Adrenal gland (tissue), 5 donors: ENCODE results near the gene PLXNA1.

Source experiments
- POLR2A ChIP-seq, 2 donors: fragments of 450-650 bp; IDR thresholded peaks; one replicate each; pipeline ENCODE4 v1.6.1; 2017; ENCODE audit warnings: antibody characterized with exemption in 2 of 2, mild to moderate bottlenecking in 2 of 2, moderate library complexity in 1 of 2
- TF ChIP-seq, protein P1 (sequence below), 6 experiments: fragments of 450-650 bp in 4 of 6; fragments of 200-600 bp in 2 of 6; sonication (generic) in 1 of 6; IDR thresholded peaks; 1 replicate in 5 of 6; 2 replicates in 1 of 6; pipeline versions ENCODE4 v1.5.1 to v1.8.0; 2016 to 2021; ENCODE audit warnings: antibody characterized with exemption in 6 of 6, mild to moderate bottlenecking in 2 of 6, moderate library complexity in 1 of 6
- donor health status: DM: no; HTN: no; CAD: no.

DNA sequence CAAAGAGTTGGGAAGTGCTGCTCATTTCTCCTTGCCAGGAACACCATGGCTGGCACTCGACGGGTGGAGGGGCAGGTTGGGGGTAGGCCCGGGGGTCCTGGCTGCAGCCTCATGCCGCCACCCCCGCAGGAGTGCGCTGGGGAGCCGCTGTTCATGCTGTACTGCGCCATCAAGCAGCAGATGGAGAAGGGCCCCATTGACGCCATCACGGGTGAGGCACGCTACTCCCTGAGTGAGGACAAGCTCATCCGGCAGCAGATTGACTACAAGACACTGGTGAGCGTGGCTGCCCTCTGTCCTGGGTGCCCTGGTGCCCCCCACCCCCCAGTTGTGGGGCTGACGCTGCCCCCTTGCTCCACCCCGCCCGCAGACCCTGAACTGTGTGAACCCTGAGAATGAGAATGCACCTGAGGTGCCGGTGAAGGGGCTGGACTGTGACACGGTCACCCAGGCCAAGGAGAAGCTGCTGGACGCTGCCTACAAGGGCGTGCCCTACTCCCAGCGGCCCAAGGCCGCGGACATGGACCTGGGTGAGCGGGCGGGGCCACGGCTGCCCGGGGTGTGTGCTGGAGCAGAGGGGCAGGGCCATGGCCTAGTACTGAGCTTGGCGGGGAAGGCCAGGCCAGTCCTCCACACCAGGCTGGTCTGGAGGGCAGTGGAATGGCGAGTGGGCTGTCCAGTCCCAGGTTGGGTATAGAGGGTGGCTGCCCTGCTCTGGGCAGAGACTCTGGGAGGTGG lies 45.1 kb downstream of the PLXNA1 start:
- TF ChIP-seq, protein P1, sequence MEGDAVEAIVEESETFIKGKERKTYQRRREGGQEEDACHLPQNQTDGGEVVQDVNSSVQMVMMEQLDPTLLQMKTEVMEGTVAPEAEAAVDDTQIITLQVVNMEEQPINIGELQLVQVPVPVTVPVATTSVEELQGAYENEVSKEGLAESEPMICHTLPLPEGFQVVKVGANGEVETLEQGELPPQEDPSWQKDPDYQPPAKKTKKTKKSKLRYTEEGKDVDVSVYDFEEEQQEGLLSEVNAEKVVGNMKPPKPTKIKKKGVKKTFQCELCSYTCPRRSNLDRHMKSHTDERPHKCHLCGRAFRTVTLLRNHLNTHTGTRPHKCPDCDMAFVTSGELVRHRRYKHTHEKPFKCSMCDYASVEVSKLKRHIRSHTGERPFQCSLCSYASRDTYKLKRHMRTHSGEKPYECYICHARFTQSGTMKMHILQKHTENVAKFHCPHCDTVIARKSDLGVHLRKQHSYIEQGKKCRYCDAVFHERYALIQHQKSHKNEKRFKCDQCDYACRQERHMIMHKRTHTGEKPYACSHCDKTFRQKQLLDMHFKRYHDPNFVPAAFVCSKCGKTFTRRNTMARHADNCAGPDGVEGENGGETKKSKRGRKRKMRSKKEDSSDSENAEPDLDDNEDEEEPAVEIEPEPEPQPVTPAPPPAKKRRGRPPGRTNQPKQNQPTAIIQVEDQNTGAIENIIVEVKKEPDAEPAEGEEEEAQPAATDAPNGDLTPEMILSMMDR (IDR thresholded peaks at IDR 0.05) = no peak
- no peak for TF ChIP-seq POLR2A (IDR thresholded peaks at IDR 0.05)
